ENCODE results near the gene RPAP3.

- TF ChIP-seq POLR2AphosphoS5 (IDR thresholded peaks at IDR 0.05; ENCODE audit: low read depth, low read length) (no peak), POLR2A (IDR thresholded peaks at IDR 0.05; ENCODE audit: low read depth, low read length) (no peak), POU2F2 (IDR thresholded peaks at IDR 0.05; ENCODE audit: low read depth, low read length) (no peak), TAF1 (IDR thresholded peaks at IDR 0.05; ENCODE audit: low read depth, low read length) (no peak)
Measured at GRCh38 chr12:47616440-47616839, 89.4 kb downstream of the RPAP3 start.
